Measurements from ENCODE around the gene ADAMTS19. TPM values are rescaled to one million over a fixed set of nuclear protein-coding genes. Genes with fewer than 3 reads are reported as not detected.
A peak's percentile ranks its signal among the peaks of the same experiment; 100 is the strongest.

Gene ADAMTS19
- polyA plus RNA-seq, 1 donor (not counting 4 experiments of a cell fraction or from before 2014, with no cell fraction given) = 0.08 TPM

- Histone ChIP-seq H3K36me3 (ENCODE audit: control insufficient read depth in 2 of 2, extremely low read depth in 1 of 2, insufficient read depth in 2 of 2, low read length in 2 of 2) (no peaks in the 10 kb centered on the region), H3K9me3 (ENCODE audit: control insufficient read depth, low read depth, low read length) (no peaks in the 10 kb centered on the region), H3K27me3 (ENCODE audit: control insufficient read depth, extremely low read depth, insufficient read depth, low read length) (no peaks in the 10 kb centered on the region), H3K27ac (ENCODE audit: control insufficient read depth, insufficient read depth, low read length) (peak overlapping the region; percentile 23), H3K9ac (ENCODE audit: control insufficient read depth, extremely low read depth, insufficient read depth, low read length) (no peak overlapping the region), H3K4me3 (ENCODE audit: control insufficient read depth in 2 of 3, extremely low read depth in 1 of 3, insufficient read depth in 2 of 3, low read depth in 1 of 3, low read length in 3 of 3) (no peak overlapping the region), H3K4me1 (ENCODE audit: control insufficient read depth, extremely low read depth, insufficient read depth, low read length) (peaks cover 15% of the 10 kb centered on the region), H3K4me2 (ENCODE audit: control insufficient read depth, extremely low read depth, insufficient read depth, low read depth, low read length) (peak overlapping the region; percentile 30), H4K20me1 (ENCODE audit: control insufficient read depth, extremely low read depth, insufficient read depth, low read length) (no peaks in the 10 kb centered on the region), H2AFZ (ENCODE audit: control insufficient read depth, low read length) (no peak overlapping the region), H3K9me1 (ENCODE audit: control insufficient read depth, extremely low read depth, insufficient read depth, low read length) (no peaks in the 10 kb centered on the region), H3K79me2 (ENCODE audit: control insufficient read depth, insufficient read depth, low read length) (no peaks in the 10 kb centered on the region)
- FAIRE-seq = peak; percentile 89
- dilution Hi-C loops (cut with MboI; ENCODE audit: extremely low pct_ligation_motif_present, low sequenced_read_pairs) = no loop called here
- TF ChIP-seq CTCF (optimal IDR thresholded peaks at IDR 0.05 in 1 of 3, IDR thresholded peaks at IDR 0.05 in 1 of 3, conservative IDR thresholded peaks at IDR 0.05 in 1 of 3; ENCODE audit: extremely low read depth in 1 of 3, insufficient read depth in 2 of 3, low read length in 3 of 3) = no peak
- TF ChIP-seq EZH2 (IDR thresholded peaks at IDR 0.05; ENCODE audit: low read length) = no peak
- DNase-seq (ENCODE audit: low read depth, low spot score) = peak; percentile 90
Measured at GRCh38 chr5:129652349-129653056, 192.4 kb downstream of the ADAMTS19 start.

GRCh38 chr5:129653057-129653375 lies 192.9 kb downstream of the ADAMTS19 start:
- TF ChIP-seq EZH2 (IDR thresholded peaks at IDR 0.05; ENCODE audit: low read length) (no peak), CTCF (optimal IDR thresholded peaks at IDR 0.05 in 1 of 3, IDR thresholded peaks at IDR 0.05 in 1 of 3, conservative IDR thresholded peaks at IDR 0.05 in 1 of 3; ENCODE audit: extremely low read depth in 1 of 3, insufficient read depth in 2 of 3, low read length in 3 of 3) (no peak)
- dilution Hi-C loops (cut with MboI; ENCODE audit: extremely low pct_ligation_motif_present, low sequenced_read_pairs) = no loop called here
- Histone ChIP-seq H3K9me1 (ENCODE audit: control insufficient read depth, extremely low read depth, insufficient read depth, low read length) (no peaks in the 10 kb centered on the region), H3K4me2 (ENCODE audit: control insufficient read depth, extremely low read depth, insufficient read depth, low read depth, low read length) (peak overlapping the region; percentile 30), H3K79me2 (ENCODE audit: control insufficient read depth, insufficient read depth, low read length) (no peaks in the 10 kb centered on the region), H3K27ac (ENCODE audit: control insufficient read depth, insufficient read depth, low read length) (peak overlapping the region; percentile 2), H3K27me3 (ENCODE audit: control insufficient read depth, extremely low read depth, insufficient read depth, low read length) (no peaks in the 10 kb centered on the region), H3K9me3 (ENCODE audit: control insufficient read depth, low read depth, low read length) (no peaks in the 10 kb centered on the region), H3K4me1 (ENCODE audit: control insufficient read depth, extremely low read depth, insufficient read depth, low read length) (peaks cover 15% of the 10 kb centered on the region), H3K4me3 (ENCODE audit: control insufficient read depth in 2 of 3, extremely low read depth in 1 of 3, insufficient read depth in 2 of 3, low read depth in 1 of 3, low read length in 3 of 3) (no peak overlapping the region), H3K36me3 (ENCODE audit: control insufficient read depth in 2 of 2, extremely low read depth in 1 of 2, insufficient read depth in 2 of 2, low read length in 2 of 2) (no peaks in the 10 kb centered on the region), H4K20me1 (ENCODE audit: control insufficient read depth, extremely low read depth, insufficient read depth, low read length) (no peaks in the 10 kb centered on the region), H3K9ac (ENCODE audit: control insufficient read depth, extremely low read depth, insufficient read depth, low read length) (no peak overlapping the region), H2AFZ (ENCODE audit: control insufficient read depth, low read length) (no peak overlapping the region)
- DNase-seq (ENCODE audit: low read depth, low spot score) = no peak
- no peak for FAIRE-seq

Measured in keratinocyte (primary cell).